Liver (tissue), 3 donors: ENCODE data around the gene ABCC11.

Experiments used
- ATF3 ChIP-seq: IDR thresholded peaks from 2 replicates; pipeline ENCODE4 v1.6.1; 2016; ENCODE audit warnings: antibody characterized with exemption
- CTCF ChIP-seq: fragments of 150-350 bp; IDR thresholded peaks from 2 replicates; pipeline ENCODE4 v1.5.1; 2017; ENCODE audit warnings: improper control_type of control experiment, low read depth, low read length; ENCODE audit not compliant: missing input control
- EGR1 ChIP-seq, 2 donors: IDR thresholded peaks; 2 replicates each; pipeline ENCODE4 v1.6.1; 2016 to 2018; ENCODE audit warnings: antibody characterized with exemption in 2 of 2, low read depth in 2 of 2
- FOXA1 ChIP-seq: IDR thresholded peaks from 2 replicates; pipeline ENCODE4 v1.6.1; 2016; ENCODE audit warnings: antibody characterized with exemption
- HNF4A ChIP-seq, 2 donors: conservative IDR thresholded peaks; 2 replicates each; pipeline ENCODE4 v1.6.1; 2016; ENCODE audit warnings: antibody characterized with exemption in 2 of 2, mild to moderate bottlenecking in 2 of 2
- NR2F2 ChIP-seq: IDR thresholded peaks from 2 replicates; pipeline ENCODE4 v1.6.1; 2016; ENCODE audit warnings: antibody characterized with exemption
- RAD21 ChIP-seq, 2 donors: IDR thresholded peaks; 2 replicates each; pipeline ENCODE4 v1.6.1; 2016; ENCODE audit warnings: antibody characterized with exemption in 2 of 2, mild to moderate bottlenecking in 2 of 2
- donor health status: healthy.
- donor health status: healthy.

- TF ChIP-seq CTCF (no peak), FOXA1 (no peak), ATF3 (no peak), EGR1 (IDR thresholded peaks at IDR 0.05; ENCODE audit: low read depth in 2 of 2) (no peak), NR2F2 (no peak), RAD21 (IDR thresholded peaks at IDR 0.05) (no peak), HNF4A (conservative IDR thresholded peaks at IDR 0.05) (no peak)
Observed at GRCh38 chr16:48146710-48147109, 100.6 kb downstream of the ABCC11 start.
